ENCODE measurements around the gene ANKS4B.

- TF ChIP-seq EP300 (conservative IDR thresholded peaks at IDR 0.05; ENCODE audit: poor library complexity, severe bottlenecking) = no peak
- TF ChIP-seq CTCF (IDR thresholded peaks at IDR 0.05; ENCODE audit: poor library complexity, severe bottlenecking) = no peak
These were observed 43.5 kb upstream of the ANKS4B start for GRCh38 chr16:21190013-21190412.
